Thyroid gland (tissue), 4 donors: ENCODE data around the gene SUPT3H. TPM values are rescaled to one million over a fixed set of nuclear protein-coding genes. Genes with fewer than 3 reads are reported as not detected.

Experiments used
- DNase-seq, 2 donors: peaks; one replicate each; pipeline ENCODE4 v3.0.0-alpha.2; 2019
- H3K27ac ChIP-seq, 3 donors: fragments of 200-600 bp; sonication (generic); 1 replicate in 2 of 3; 2 replicates in 1 of 3; pipeline ENCODE4 v1.5.1; 2016 to 2019; ENCODE audit warnings: mild to moderate bottlenecking in 1 of 3, moderate library complexity in 1 of 3
- H3K27me3 ChIP-seq: fragments of 200-600 bp; sonication (generic); one replicate; pipeline ENCODE4 v1.5.1; 2019
- H3K36me3 ChIP-seq, 2 donors: fragments of 200-600 bp; sonication (generic); one replicate each; pipeline ENCODE4 v1.5.1; 2016 to 2019
- H3K4me1 ChIP-seq, 2 donors: fragments of 200-600 bp; sonication (generic); one replicate each; pipeline ENCODE4 v1.5.1; 2017 to 2019
- H3K4me3 ChIP-seq, 3 donors: fragments of 200-600 bp; sonication (generic); replicated peaks in 1 of 3; 1 replicate in 2 of 3; 2 replicates in 1 of 3; pipeline ENCODE4 v1.5.1; 2016; ENCODE audit warnings: mild to moderate bottlenecking in 1 of 3
- H3K9me3 ChIP-seq: fragments of 200-600 bp; sonication (generic); one replicate; pipeline ENCODE4 v1.5.1; 2017
- POLR2A ChIP-seq, 2 donors: fragments of 450-650 bp; IDR thresholded peaks; one replicate each; pipeline ENCODE4 v1.6.1; 2017; ENCODE audit warnings: antibody characterized with exemption in 2 of 2, mild to moderate bottlenecking in 2 of 2, moderate library complexity in 1 of 2
- WGBS, 2 donors: methylation state at CpG; one replicate each; pipeline ENCODE4 v1.1.5; 2017; 5-methylcytosine and 5-hydroxymethylcytosine counted together
- intact Hi-C: fragments of 100-400 bp; cut with DNase I; formaldehyde crosslinking; loops from one replicate; pipeline ENCODE4 v1.15.1; 2023
- total RNA-seq, 4 donors: library from RNA; depleted of rRNA; stranded (reverse); fragments of >200 nt; gene quantifications; one replicate each; pipeline ENCODE4 v1.2.3, GENCODE V29; 2016
- TF ChIP-seq, protein P1 (sequence below), 6 experiments: fragments of 200-600 bp in 3 of 6; fragments of 450-650 bp in 3 of 6; sonication (generic) in 3 of 6; IDR thresholded peaks; one replicate each; pipeline ENCODE4 v1.5.1; 2016 to 2019; ENCODE audit warnings: antibody characterized with exemption in 6 of 6, mild to moderate bottlenecking in 2 of 6, inconsistent platforms in 1 of 6, moderate library complexity in 1 of 6

The SUPT3H gene
- total RNA-seq, 4 donors from 2014 or later, result 9.8 to 21.6 (median 11.1) TPM

DNA sequence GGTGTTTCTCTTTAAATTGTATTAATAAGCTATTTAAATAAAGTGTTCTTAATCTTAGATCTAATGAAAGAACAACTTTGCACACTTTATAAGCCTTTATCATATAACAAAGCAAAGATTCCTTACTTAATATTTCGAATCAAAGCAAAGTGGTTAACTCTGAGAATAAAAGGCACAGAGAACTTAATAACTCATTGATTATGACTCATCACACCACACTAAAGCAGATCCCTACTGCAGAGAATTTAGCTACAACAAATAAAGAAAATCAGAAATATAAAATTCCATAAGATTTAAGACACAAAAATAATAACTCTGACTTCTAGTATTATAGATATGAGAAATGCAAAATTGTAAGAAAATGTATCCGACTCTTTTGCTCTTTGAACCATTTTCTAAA, 185.2 kb downstream of the SUPT3H start:
- Histone ChIP-seq H3K9me3 (no peaks in the 10 kb centered on the region), H3K4me1 (no peaks in the 10 kb centered on the region), H3K36me3 (no peaks in the 10 kb centered on the region), H3K27me3 (no peaks in the 10 kb centered on the region), H3K27ac (no peak overlapping the region), H3K4me3 (no peak overlapping the region)
- no peak for DNase-seq
- TF ChIP-seq, protein P1, sequence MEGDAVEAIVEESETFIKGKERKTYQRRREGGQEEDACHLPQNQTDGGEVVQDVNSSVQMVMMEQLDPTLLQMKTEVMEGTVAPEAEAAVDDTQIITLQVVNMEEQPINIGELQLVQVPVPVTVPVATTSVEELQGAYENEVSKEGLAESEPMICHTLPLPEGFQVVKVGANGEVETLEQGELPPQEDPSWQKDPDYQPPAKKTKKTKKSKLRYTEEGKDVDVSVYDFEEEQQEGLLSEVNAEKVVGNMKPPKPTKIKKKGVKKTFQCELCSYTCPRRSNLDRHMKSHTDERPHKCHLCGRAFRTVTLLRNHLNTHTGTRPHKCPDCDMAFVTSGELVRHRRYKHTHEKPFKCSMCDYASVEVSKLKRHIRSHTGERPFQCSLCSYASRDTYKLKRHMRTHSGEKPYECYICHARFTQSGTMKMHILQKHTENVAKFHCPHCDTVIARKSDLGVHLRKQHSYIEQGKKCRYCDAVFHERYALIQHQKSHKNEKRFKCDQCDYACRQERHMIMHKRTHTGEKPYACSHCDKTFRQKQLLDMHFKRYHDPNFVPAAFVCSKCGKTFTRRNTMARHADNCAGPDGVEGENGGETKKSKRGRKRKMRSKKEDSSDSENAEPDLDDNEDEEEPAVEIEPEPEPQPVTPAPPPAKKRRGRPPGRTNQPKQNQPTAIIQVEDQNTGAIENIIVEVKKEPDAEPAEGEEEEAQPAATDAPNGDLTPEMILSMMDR (IDR thresholded peaks at IDR 0.05), result no peak
- 93% methylated on average over 2 of the region's 2 CpGs for WGBS, 2 donors
- intact Hi-C loops, result no loop called here

DNA sequence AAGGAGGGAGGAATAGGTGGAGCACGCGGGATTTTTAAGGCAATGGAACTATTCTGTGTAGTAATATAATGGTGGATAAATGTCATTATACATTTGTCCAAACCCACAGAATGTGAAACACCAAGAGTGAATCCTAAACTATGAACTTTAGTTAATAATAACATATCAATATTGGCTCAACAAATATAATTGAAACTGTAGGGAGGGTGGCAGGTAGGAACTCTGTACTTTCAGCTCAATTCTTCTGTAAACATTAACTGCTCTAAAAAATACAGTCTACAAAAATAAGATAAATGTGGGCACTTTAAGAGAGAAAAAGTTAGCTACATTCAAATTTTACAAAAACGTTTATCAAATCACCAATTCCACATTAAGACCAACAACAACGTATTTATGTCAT, 186.3 kb downstream of the SUPT3H start:
- DNase-seq, result no peak
- Histone ChIP-seq H3K27ac (no peak overlapping the region), H3K4me1 (no peaks in the 10 kb centered on the region), H3K27me3 (no peaks in the 10 kb centered on the region), H3K9me3 (no peaks in the 10 kb centered on the region), H3K4me3 (no peak overlapping the region), H3K36me3 (no peaks in the 10 kb centered on the region)
- intact Hi-C loops, result no loop called here
- TF ChIP-seq POLR2A (IDR thresholded peaks at IDR 0.05), result no peak
- TF ChIP-seq, protein P1 (IDR thresholded peaks at IDR 0.05), result no peak
- 91 to 92% methylated on average over 4 of the region's 4 CpGs for WGBS, 2 donors

DNA sequence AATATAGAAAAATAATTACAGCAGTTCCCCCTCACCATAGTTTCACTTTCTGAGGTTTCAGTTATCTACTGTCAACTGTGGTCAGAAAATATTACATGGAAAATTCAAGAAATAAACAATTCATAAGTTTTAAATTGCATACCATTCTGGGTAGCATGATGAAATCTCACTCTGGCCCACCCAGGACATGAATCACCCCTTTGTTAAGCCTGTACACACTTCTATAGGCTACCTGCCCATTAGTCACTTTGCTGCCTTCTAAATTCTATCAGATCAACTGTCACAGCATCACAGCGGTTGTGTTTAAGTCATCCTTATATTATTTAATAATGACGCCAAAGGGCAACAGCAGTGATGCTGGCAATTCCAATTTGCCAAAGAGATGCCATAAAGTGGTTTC, 189.9 kb downstream of the SUPT3H start:
- WGBS, 2 donors, result 95 to 99% methylated on average over 2 of the region's 2 CpGs
- intact Hi-C loops, result no loop called here
- H3K4me1 ChIP-seq, result no peaks in the 10 kb centered on the region
- no peak overlapping the region for H3K4me3 ChIP-seq
- TF ChIP-seq, protein P1 (IDR thresholded peaks at IDR 0.05), result no peak
- no peak for TF ChIP-seq POLR2A (IDR thresholded peaks at IDR 0.05)
- H3K9me3 ChIP-seq, result no peaks in the 10 kb centered on the region
- no peak overlapping the region for H3K27ac ChIP-seq
- no peak for DNase-seq
- no peaks in the 10 kb centered on the region for H3K36me3 ChIP-seq
- no peaks in the 10 kb centered on the region for H3K27me3 ChIP-seq

DNA sequence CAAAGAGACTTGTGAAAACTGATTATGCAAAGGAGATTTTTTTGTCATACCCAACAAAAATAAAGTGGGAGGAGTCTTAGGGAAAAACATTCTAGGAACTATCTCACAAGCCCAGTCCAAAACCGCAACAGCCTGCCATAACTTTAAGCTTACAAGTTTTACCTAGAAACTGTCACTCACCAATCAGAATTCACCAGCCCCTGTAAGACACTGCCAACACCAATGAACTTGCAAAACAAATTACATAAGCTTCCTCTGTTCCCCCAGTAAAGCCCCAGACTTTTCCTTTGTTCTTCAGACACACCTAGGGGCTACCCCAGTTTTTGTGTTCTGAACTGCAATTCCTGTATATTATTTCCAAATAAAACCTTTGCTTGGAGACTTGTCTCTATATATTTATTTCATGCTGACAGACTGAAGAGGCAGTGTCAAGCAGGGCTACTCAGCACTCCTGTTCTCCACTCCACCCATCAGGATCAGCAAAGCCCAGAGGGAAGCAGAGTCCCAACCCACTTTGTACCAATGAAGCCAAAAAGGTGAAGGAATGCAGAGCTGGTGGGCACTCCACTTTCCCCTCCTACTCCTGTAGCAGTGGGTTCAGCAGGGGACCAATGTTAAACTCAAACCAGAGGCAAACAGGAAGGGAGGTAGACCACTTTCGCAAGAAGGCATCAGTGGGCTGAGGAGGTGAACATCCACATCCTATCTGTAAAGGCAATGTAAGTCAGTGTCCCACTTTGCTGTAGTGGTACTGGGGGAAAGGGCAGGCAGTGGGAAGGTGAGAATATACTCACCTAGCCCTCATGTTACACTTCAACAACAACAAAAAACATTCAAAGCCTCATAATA, 192.1 kb downstream of the SUPT3H start:
- 93 to 95% methylated on average over 2 of the region's 2 CpGs for WGBS, 2 donors
- H3K4me1 ChIP-seq, result no peaks in the 10 kb centered on the region
- H3K27ac ChIP-seq, result no peak overlapping the region
- no peaks in the 10 kb centered on the region for H3K36me3 ChIP-seq
- no peak for TF ChIP-seq POLR2A (IDR thresholded peaks at IDR 0.05)
- TF ChIP-seq, protein P1 (IDR thresholded peaks at IDR 0.05), result no peak
- no peak for DNase-seq
- no peak overlapping the region for H3K4me3 ChIP-seq
- no peaks in the 10 kb centered on the region for H3K27me3 ChIP-seq
- intact Hi-C loops, result no loop called here
- no peaks in the 10 kb centered on the region for H3K9me3 ChIP-seq

- Histone ChIP-seq H3K4me3 (no peak overlapping the region), H3K4me1 (no peaks in the 10 kb centered on the region), H3K27ac (no peak overlapping the region), H3K27me3 (no peaks in the 10 kb centered on the region), H3K9me3 (no peaks in the 10 kb centered on the region), H3K36me3 (no peaks in the 10 kb centered on the region)
- WGBS, 2 donors, result 91% methylated on average over 4 of the region's 4 CpGs
- no peak for TF ChIP-seq POLR2A (IDR thresholded peaks at IDR 0.05)
- intact Hi-C loops, result no loop called here
- DNase-seq, result no peak
Observed at GRCh38 chr6:45184937-45185336, 192.8 kb downstream of the SUPT3H start.
